ENCODE data around the gene CARD11.

CARD11 gene

DNA sequence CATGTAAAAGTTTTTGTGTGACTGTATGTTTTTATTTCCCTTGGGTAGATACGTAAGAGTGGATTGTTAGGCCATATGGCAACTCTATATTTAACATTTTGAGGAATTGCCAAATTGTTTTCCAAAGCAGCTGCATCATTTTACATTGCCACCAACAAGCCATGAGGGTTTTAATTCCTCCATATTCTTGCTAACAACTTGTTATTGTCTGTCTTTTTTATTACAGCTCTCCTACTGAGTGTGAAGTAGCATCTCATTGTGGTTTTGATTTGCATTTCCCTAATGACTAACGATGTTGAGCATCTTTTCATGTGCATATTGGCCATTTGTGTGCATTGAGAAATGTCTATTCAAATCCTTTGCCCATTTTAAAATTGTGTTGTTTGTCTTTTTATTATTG lies 94.9 kb downstream of the CARD11 start:
- Histone ChIP-seq H4K20me1 (ENCODE audit: insufficient read depth) (no peaks in the 10 kb centered on the region), H3K27me3 (ENCODE audit: insufficient read depth, low read depth) (no peaks in the 10 kb centered on the region), H3K4me3 (IDR thresholded peaks at IDR 0.05; ENCODE audit: insufficient read depth, low read depth, low read length) (no peak overlapping the region), H2AFZ (ENCODE audit: low read depth) (no peak overlapping the region), H3K4me2 (no peak overlapping the region), H3K36me3 (ENCODE audit: insufficient read depth) (no peaks in the 10 kb centered on the region), H3K79me2 (ENCODE audit: insufficient read depth, low read depth) (no peaks in the 10 kb centered on the region), H3K9ac (no peak overlapping the region), H3K27ac (no peak overlapping the region), H3K4me1 (ENCODE audit: low read depth, poor library complexity, severe bottlenecking) (no peaks in the 10 kb centered on the region)
- TF ChIP-seq, protein P1, sequence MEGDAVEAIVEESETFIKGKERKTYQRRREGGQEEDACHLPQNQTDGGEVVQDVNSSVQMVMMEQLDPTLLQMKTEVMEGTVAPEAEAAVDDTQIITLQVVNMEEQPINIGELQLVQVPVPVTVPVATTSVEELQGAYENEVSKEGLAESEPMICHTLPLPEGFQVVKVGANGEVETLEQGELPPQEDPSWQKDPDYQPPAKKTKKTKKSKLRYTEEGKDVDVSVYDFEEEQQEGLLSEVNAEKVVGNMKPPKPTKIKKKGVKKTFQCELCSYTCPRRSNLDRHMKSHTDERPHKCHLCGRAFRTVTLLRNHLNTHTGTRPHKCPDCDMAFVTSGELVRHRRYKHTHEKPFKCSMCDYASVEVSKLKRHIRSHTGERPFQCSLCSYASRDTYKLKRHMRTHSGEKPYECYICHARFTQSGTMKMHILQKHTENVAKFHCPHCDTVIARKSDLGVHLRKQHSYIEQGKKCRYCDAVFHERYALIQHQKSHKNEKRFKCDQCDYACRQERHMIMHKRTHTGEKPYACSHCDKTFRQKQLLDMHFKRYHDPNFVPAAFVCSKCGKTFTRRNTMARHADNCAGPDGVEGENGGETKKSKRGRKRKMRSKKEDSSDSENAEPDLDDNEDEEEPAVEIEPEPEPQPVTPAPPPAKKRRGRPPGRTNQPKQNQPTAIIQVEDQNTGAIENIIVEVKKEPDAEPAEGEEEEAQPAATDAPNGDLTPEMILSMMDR (conservative IDR thresholded peaks at IDR 0.05; ENCODE audit: low read depth, low read length): no peak

DNA sequence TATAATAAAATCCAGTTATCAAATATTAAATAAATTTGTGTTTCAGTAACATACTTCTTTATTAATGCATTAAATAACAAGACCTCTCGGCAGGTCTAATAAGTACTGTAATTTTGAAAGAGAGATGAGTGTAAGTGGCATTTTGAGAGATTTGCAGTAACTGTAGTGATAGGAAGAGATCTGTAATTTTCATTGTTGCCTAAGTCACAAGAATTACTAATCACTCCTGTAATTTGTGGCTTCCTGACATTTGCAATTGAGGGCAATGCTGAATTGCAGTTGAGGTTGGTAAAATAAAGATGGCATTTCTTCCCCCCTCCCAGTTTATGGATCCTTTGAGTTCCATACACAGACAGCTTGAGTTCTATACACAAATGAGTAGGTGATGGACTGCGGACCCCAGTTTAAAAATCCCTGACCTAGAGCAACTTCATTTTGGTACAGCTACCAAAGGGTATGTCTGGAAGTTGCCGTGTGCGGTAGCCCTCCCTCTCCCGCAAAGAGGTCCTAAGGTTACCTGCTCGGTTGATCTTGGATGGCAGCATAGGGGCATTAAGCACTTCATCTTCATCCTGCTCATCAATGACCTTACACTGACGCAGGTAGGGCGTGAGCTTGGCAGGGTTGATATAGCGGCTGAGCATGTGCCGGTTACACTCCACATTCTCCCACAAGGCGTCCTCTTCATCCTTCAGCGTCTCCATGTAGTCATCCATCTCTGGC lies 96.4 kb downstream of the CARD11 start:
- no peak overlapping the region for H3K4me3 ChIP-seq (IDR thresholded peaks at IDR 0.05; ENCODE audit: insufficient read depth, low read depth, low read length)
- H3K4me1 ChIP-seq (ENCODE audit: low read depth, poor library complexity, severe bottlenecking): no peaks in the 10 kb centered on the region
- H3K36me3 ChIP-seq (ENCODE audit: insufficient read depth): no peaks in the 10 kb centered on the region
- TF ChIP-seq, protein P1 (conservative IDR thresholded peaks at IDR 0.05; ENCODE audit: low read depth, low read length): no peak
- H3K9ac ChIP-seq: no peak overlapping the region
- H3K27me3 ChIP-seq (ENCODE audit: insufficient read depth, low read depth): no peaks in the 10 kb centered on the region
- H3K4me2 ChIP-seq: no peak overlapping the region
- H2AFZ ChIP-seq (ENCODE audit: low read depth): no peak overlapping the region
- no peak overlapping the region for H3K27ac ChIP-seq
- H3K79me2 ChIP-seq (ENCODE audit: insufficient read depth, low read depth): no peaks in the 10 kb centered on the region
- H4K20me1 ChIP-seq (ENCODE audit: insufficient read depth): no peaks in the 10 kb centered on the region

DNA sequence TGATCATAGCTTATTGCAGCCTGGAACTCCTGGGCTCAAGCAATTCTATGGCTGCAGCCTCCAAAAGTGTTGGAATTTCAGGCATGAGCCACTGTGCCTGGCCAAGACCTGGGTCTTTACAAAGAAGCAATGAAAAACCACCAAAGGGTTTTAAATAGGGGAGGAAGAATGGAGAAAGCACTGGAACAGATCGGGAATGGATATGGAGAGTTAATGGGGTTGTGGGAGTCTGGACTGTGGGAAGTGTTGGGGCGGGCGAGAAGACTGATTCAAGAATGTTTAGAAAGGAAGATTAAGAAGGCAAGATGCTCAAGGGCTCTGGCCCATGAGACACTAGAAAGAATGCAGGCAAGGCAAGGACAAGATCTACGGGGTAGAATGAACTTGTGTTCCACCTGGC lies 98.5 kb downstream of the CARD11 start:
- H3K4me1 ChIP-seq (ENCODE audit: low read depth, poor library complexity, severe bottlenecking): no peaks in the 10 kb centered on the region
- H3K79me2 ChIP-seq (ENCODE audit: insufficient read depth, low read depth): no peaks in the 10 kb centered on the region
- H3K27me3 ChIP-seq (ENCODE audit: insufficient read depth, low read depth): no peaks in the 10 kb centered on the region
- H2AFZ ChIP-seq (ENCODE audit: low read depth): no peak overlapping the region
- H3K27ac ChIP-seq: no peak overlapping the region
- TF ChIP-seq, protein P1 (conservative IDR thresholded peaks at IDR 0.05; ENCODE audit: low read depth, low read length): no peak
- no peak overlapping the region for H3K9ac ChIP-seq
- no peaks in the 10 kb centered on the region for H3K36me3 ChIP-seq (ENCODE audit: insufficient read depth)
- no peaks in the 10 kb centered on the region for H4K20me1 ChIP-seq (ENCODE audit: insufficient read depth)
- no peak overlapping the region for H3K4me2 ChIP-seq
- H3K4me3 ChIP-seq (IDR thresholded peaks at IDR 0.05; ENCODE audit: insufficient read depth, low read depth, low read length): no peak overlapping the region

DNA sequence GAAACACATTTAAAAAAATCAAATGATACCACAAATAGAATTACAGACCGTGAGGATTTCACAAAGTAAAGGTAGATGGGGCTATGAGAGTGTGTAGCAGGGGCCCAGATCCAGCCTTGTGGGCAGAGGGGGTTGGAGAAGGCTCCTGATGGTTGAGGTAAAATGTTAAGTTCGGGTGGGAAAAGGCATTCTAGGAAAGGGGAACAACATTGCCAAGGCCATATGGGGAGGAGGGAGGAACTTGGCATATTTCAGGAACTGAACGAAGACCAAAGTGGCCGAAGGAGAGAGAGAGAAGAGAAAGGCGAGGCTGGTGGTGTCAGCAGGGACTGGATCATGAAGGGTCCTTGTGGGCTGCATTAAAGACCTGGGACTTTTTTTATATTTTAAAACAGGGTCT lies 98.9 kb downstream of the CARD11 start:
- Histone ChIP-seq H3K27ac (no peak overlapping the region), H3K4me2 (no peak overlapping the region), H3K36me3 (ENCODE audit: insufficient read depth) (no peaks in the 10 kb centered on the region), H3K4me3 (IDR thresholded peaks at IDR 0.05; ENCODE audit: insufficient read depth, low read depth, low read length) (no peak overlapping the region), H3K27me3 (ENCODE audit: insufficient read depth, low read depth) (no peaks in the 10 kb centered on the region), H3K9ac (no peak overlapping the region), H3K79me2 (ENCODE audit: insufficient read depth, low read depth) (no peaks in the 10 kb centered on the region), H3K4me1 (ENCODE audit: low read depth, poor library complexity, severe bottlenecking) (no peaks in the 10 kb centered on the region), H2AFZ (ENCODE audit: low read depth) (no peak overlapping the region), H4K20me1 (ENCODE audit: insufficient read depth) (no peaks in the 10 kb centered on the region)
- TF ChIP-seq, protein P1 (conservative IDR thresholded peaks at IDR 0.05; ENCODE audit: low read depth, low read length): no peak

All from KMS-11 (cell line).